GM12892 (cell line): ENCODE results near the gene CAD.
"Not testable (repeated sequence)": the region's sequence is repeated elsewhere in the genome, so short reads cannot be mapped to it uniquely, and the experiment has no call there.

Experiments
- DNase-seq: peaks from one replicate; pipeline ENCODE4 v3.0.0; 2011; ENCODE audit not compliant: insufficient read length
- FAIRE-seq: peaks from 2 replicates; lab custom pipeline; 2011; peaks lifted over from hg19 to GRCh38; lab: Jason Lieb, UNC
- POLR2A ChIP-seq: IDR thresholded peaks from 2 replicates; pipeline ENCODE4 v1.6.1; 2011; ENCODE audit warnings: low read depth, low read length, control low read depth
- POLR2AphosphoS5 ChIP-seq: IDR thresholded peaks from 2 replicates; pipeline ENCODE4 v1.6.1; 2011; ENCODE audit warnings: low read depth, low read length, control low read depth
- TAF1 ChIP-seq: IDR thresholded peaks from 2 replicates; pipeline ENCODE4 v1.6.1; 2011; ENCODE audit warnings: low read depth, mild to moderate bottlenecking, control low read depth, low read length, borderline replicate concordance

CAD gene

GRCh38 chr2:27263287-27264252, 46.4 kb downstream of the CAD start:
- FAIRE-seq (no peak), DNase-seq (no peak)
- TF ChIP-seq POLR2AphosphoS5 (no peak), TAF1 (no peak), POLR2A (no peak)

- DNase-seq (no peak), FAIRE-seq (no peak)
- TF ChIP-seq POLR2AphosphoS5 = no peak
- TF ChIP-seq TAF1 = no peak
- no peak for TF ChIP-seq POLR2A
These were observed 47.1 kb downstream of the CAD start for GRCh38 chr2:27264253-27264752.

GRCh38 chr2:27264753-27265535, 47.8 kb downstream of the CAD start:
- peak; percentile 69 for DNase-seq
- TF ChIP-seq TAF1 (no peak), POLR2AphosphoS5 (no peak), POLR2A (no peak)
- FAIRE-seq = no peak

- FAIRE-seq (no peak), DNase-seq (no peak)
- TF ChIP-seq POLR2AphosphoS5 = no peak
- no peak for TF ChIP-seq TAF1
- TF ChIP-seq POLR2A = no peak
These were observed 48.3 kb downstream of the CAD start for GRCh38 chr2:27265536-27265870.

GRCh38 chr2:27268296-27268695, 51.1 kb downstream of the CAD start:
- not testable (repeated sequence) for FAIRE-seq, DNase-seq

- DNase-seq (no peak), FAIRE-seq (no peak)
- TF ChIP-seq POLR2A = no peak
- no peak for TF ChIP-seq POLR2AphosphoS5
- no peak for TF ChIP-seq TAF1
These were observed 53.0 kb downstream of the CAD start for GRCh38 chr2:27270131-27270530.

- DNase-seq (no peak), FAIRE-seq (no peak)
- TF ChIP-seq TAF1 (no peak), POLR2A (no peak), POLR2AphosphoS5 (no peak)
These were observed 53.5 kb downstream of the CAD start for GRCh38 chr2:27270670-27271069.

GRCh38 chr2:27271631-27272340, 54.6 kb downstream of the CAD start:
- FAIRE-seq (no peak), DNase-seq (no peak)
- TF ChIP-seq TAF1 = no peak
- no peak for TF ChIP-seq POLR2AphosphoS5
- TF ChIP-seq POLR2A = no peak

GRCh38 chr2:27272537-27273522, 55.7 kb downstream of the CAD start:
- not testable (repeated sequence) for FAIRE-seq, DNase-seq

- DNase-seq (no peak), FAIRE-seq (no peak)
- no peak for TF ChIP-seq TAF1
- TF ChIP-seq POLR2AphosphoS5 = no peak
- no peak for TF ChIP-seq POLR2A
These were observed 58.3 kb downstream of the CAD start, which contains the start of gene DNAJC5G for GRCh38 chr2:27275211-27276150. TSS of gene DNAJC5G (plus strand) at chr2:27275433. CDS start at chr2:27276729, 1,296 bp downstream.
